Activated T-cell treated with anti-CD3 and anti-CD28 coated beads, Interleukin-2, amount 50 U/mL, for 4 hours (primary cell): ENCODE data around the gene BCAS1. TPM values are rescaled to one million over a fixed set of nuclear protein-coding genes. Genes with fewer than 3 reads are reported as not detected.
"Not testable (repeated sequence)": the region's sequence is repeated elsewhere in the genome, so short reads cannot be mapped to it uniquely, and the experiment has no call there.

ENCODE experiments used
- ATAC-seq, 2 donors: fragments of 200-7000 bp; cut with Tn5 transposase; one replicate each; pipeline ENCODE4 v1.10.0; 2021
- DNase-seq: peaks from one replicate; pipeline ENCODE4 v3.0.0-alpha.2; 2020
- H3K27me3 Mint-ChIP-seq: one replicate; pipeline ENCODE4 v1.8.0; 2021; ENCODE audit warnings: low read depth, mixed read lengths
- H3K36me3 Mint-ChIP-seq: one replicate; pipeline ENCODE4 v1.8.0; 2022; ENCODE audit warnings: mixed read lengths; ENCODE audit not compliant: insufficient read depth
- H3K4me1 Mint-ChIP-seq: one replicate; pipeline ENCODE4 v1.8.0; 2021; ENCODE audit warnings: low read depth, mixed read lengths
- H3K4me3 Mint-ChIP-seq: one replicate; pipeline ENCODE4 v1.8.0; 2021; ENCODE audit warnings: mild to moderate bottlenecking, moderate library complexity, mixed read lengths
- H3K9me3 Mint-ChIP-seq: one replicate; pipeline ENCODE4 v1.8.0; 2021; ENCODE audit warnings: mixed read lengths
- total RNA-seq, 3 donors: library from RNA; stranded (reverse); gene quantifications; one replicate each; pipeline ENCODE4 v1.2.1, GENCODE V29; 2021

Gene BCAS1
- total RNA-seq, 3 donors from 2014 or later = 0.40 TPM; not detected in 2

GRCh38 chr20:53937339-53937741 lies 133.1 kb downstream of the BCAS1 start:
- no peak for ATAC-seq

GRCh38 chr20:53935344-53936084 lies 134.9 kb downstream of the BCAS1 start:
- Mint-ChIP-seq H3K4me3 (peak overlapping the region; percentile 45), H3K36me3 (no peaks in the 10 kb centered on the region), H3K27me3 (no peaks in the 10 kb centered on the region), H3K9me3 (no peaks in the 10 kb centered on the region), H3K4me1 (peaks cover 49% of the 10 kb centered on the region)
- DNase-seq (no peak), ATAC-seq (no peak)

More at GRCh38 chr20:53937339-53937741, 133.1 kb downstream of the BCAS1 start:
- Mint-ChIP-seq H3K4me1 (peaks cover 49% of the 10 kb centered on the region), H3K27me3 (no peaks in the 10 kb centered on the region), H3K9me3 (no peaks in the 10 kb centered on the region), H3K4me3 (no peak overlapping the region), H3K36me3 (no peaks in the 10 kb centered on the region)
- no peak for DNase-seq

- Mint-ChIP-seq H3K9me3 (no peaks in the 10 kb centered on the region), H3K36me3 (no peaks in the 10 kb centered on the region), H3K27me3 (no peaks in the 10 kb centered on the region), H3K4me1 (peaks cover 49% of the 10 kb centered on the region), H3K4me3 (peak overlapping the region; percentile 20)
- DNase-seq = no peak
- ATAC-seq = peak; percentile 73 to 78
Measured at GRCh38 chr20:53934421-53935343, 135.7 kb downstream of the BCAS1 start.

GRCh38 chr20:53933232-53933846 lies 137.1 kb downstream of the BCAS1 start:
- Mint-ChIP-seq H3K9me3 (no peaks in the 10 kb centered on the region), H3K4me1 (peaks cover 45% of the 10 kb centered on the region), H3K4me3 (no peak overlapping the region), H3K27me3 (no peaks in the 10 kb centered on the region), H3K36me3 (no peaks in the 10 kb centered on the region)
- no peak for DNase-seq
- ATAC-seq = no peak

- DNase-seq = not testable (repeated sequence)
Measured at GRCh38 chr20:53932655-53933192, 137.7 kb downstream of the BCAS1 start.

GRCh38 chr20:53931597-53931996 lies 138.8 kb downstream of the BCAS1 start:
- no peak for DNase-seq
- Mint-ChIP-seq H3K4me1 (peaks cover 47% of the 10 kb centered on the region), H3K4me3 (no peak overlapping the region)

More at GRCh38 chr20:53932655-53933192, 137.7 kb downstream of the BCAS1 start:
- H3K4me3 Mint-ChIP-seq, H3K9me3 Mint-ChIP-seq, H3K27me3 Mint-ChIP-seq, H3K36me3 Mint-ChIP-seq, ATAC-seq: not testable (repeated sequence)
- peaks cover 42% of the 10 kb centered on the region for H3K4me1 Mint-ChIP-seq

GRCh38 chr20:53930651-53931504 lies 139.5 kb downstream of the BCAS1 start:
- Mint-ChIP-seq H3K4me3 (no peak overlapping the region), H3K9me3 (no peaks in the 10 kb centered on the region), H3K4me1 (peaks cover 53% of the 10 kb centered on the region), H3K27me3 (no peaks in the 10 kb centered on the region), H3K36me3 (no peaks in the 10 kb centered on the region)
- ATAC-seq (no peak), DNase-seq (no peak)

More at GRCh38 chr20:53931597-53931996, 138.8 kb downstream of the BCAS1 start:
- no peaks in the 10 kb centered on the region for H3K27me3 Mint-ChIP-seq
- H3K36me3 Mint-ChIP-seq = no peaks in the 10 kb centered on the region
- no peak for ATAC-seq
- no peaks in the 10 kb centered on the region for H3K9me3 Mint-ChIP-seq

- H3K4me3 Mint-ChIP-seq = no peak overlapping the region
- no peaks in the 10 kb centered on the region for H3K36me3 Mint-ChIP-seq
- DNase-seq = no peak
- H3K27me3 Mint-ChIP-seq = no peaks in the 10 kb centered on the region
- no peak for ATAC-seq
- no peaks in the 10 kb centered on the region for H3K9me3 Mint-ChIP-seq
- peaks cover 50% of the 10 kb centered on the region for H3K4me1 Mint-ChIP-seq
Measured at GRCh38 chr20:53929974-53930650, 140.3 kb downstream of the BCAS1 start.

- DNase-seq (no peak), ATAC-seq (no peak)
- no peaks in the 10 kb centered on the region for H3K27me3 Mint-ChIP-seq
- no peaks in the 10 kb centered on the region for H3K9me3 Mint-ChIP-seq
- peaks cover 43% of the 10 kb centered on the region for H3K4me1 Mint-ChIP-seq
- no peak overlapping the region for H3K4me3 Mint-ChIP-seq
- no peaks in the 10 kb centered on the region for H3K36me3 Mint-ChIP-seq
Measured at GRCh38 chr20:53929399-53929798, 141.0 kb downstream of the BCAS1 start.

- ATAC-seq = no peak
- no peaks in the 10 kb centered on the region for H3K27me3 Mint-ChIP-seq
- H3K4me3 Mint-ChIP-seq = no peak overlapping the region
- no peaks in the 10 kb centered on the region for H3K9me3 Mint-ChIP-seq
- no peaks in the 10 kb centered on the region for H3K36me3 Mint-ChIP-seq
- no peak for DNase-seq
- peaks cover 32% of the 10 kb centered on the region for H3K4me1 Mint-ChIP-seq
Measured at GRCh38 chr20:53927990-53928389, 142.4 kb downstream of the BCAS1 start.

- Mint-ChIP-seq H3K4me3 (no peak overlapping the region), H3K4me1 (peaks cover 33% of the 10 kb centered on the region), H3K9me3 (no peaks in the 10 kb centered on the region), H3K27me3 (no peaks in the 10 kb centered on the region), H3K36me3 (no peaks in the 10 kb centered on the region)
- ATAC-seq (peak; percentile 96 to 98), DNase-seq (no peak)
Measured at GRCh38 chr20:53926428-53927028, 143.9 kb downstream of the BCAS1 start.

- Mint-ChIP-seq H3K4me1 (peaks cover 30% of the 10 kb centered on the region), H3K4me3 (no peak overlapping the region), H3K27me3 (no peaks in the 10 kb centered on the region), H3K9me3 (no peaks in the 10 kb centered on the region), H3K36me3 (no peaks in the 10 kb centered on the region)
- ATAC-seq (no peak), DNase-seq (no peak)
Measured at GRCh38 chr20:53925651-53926401, 144.6 kb downstream of the BCAS1 start.
